HG03108 (cell line): ENCODE data around the gene ATF4.
"Not testable (repeated sequence)": the region's sequence is repeated elsewhere in the genome, so short reads cannot be mapped to it uniquely, and the experiment has no call there.

Experiments
- ATAC-seq: cut with Tn5 transposase; IDR thresholded peaks from one replicate; pipeline ENCODE4 v1.9.1; 2021; ENCODE audit warnings: moderate library complexity; ENCODE audit not compliant: unreplicated experiment

Gene ATF4

DNA sequence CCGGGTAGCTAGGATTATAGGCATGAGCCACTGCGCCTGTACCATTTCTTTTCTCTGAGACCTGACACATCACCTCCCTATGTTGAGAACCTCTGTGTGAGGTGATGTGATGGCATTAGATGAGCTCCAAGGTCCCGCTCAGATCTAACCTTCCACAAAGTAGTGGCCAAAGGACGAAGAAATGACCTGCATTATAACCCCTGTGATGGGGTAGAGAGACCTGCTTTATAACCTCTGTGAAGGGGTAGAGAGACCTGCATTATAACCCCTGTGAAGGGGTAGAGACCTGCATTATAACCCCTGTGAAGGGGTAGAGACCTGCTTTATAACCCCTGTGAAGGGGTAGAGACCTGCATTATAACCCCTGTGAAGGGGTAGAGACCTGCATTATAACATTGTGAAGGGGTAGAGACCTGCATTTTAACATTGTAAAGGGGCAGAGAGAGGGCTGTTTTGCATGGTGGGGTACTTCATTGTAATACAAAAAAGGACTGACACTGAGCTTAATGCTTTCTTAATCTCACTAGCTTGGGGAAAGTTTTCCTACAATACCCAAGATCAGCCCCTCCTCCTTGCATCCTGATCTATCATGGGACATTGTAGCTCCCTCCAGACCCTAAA is 9.7 kb upstream of the ATF4 start:
- ATAC-seq, result no peak

DNA sequence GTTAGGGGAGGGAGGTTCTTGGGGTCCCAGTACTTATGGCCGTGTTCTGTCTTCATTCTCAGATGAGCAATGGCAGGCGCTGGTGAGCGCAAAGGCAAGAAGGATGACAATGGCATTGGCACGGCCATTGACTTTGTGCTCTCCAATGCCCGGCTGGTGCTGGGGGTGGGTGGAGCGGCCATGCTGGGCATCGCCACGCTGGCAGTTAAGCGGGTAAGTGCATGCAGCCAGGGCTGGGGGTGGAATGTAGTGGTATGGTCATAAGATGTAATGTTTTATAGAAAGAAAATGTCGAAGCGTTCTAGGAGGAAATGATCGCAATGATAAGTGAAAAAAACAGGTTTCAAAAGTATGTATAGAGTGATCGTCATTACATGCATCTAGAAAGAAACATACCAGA is 9.1 kb upstream of the ATF4 start:
- no peak for ATAC-seq

DNA sequence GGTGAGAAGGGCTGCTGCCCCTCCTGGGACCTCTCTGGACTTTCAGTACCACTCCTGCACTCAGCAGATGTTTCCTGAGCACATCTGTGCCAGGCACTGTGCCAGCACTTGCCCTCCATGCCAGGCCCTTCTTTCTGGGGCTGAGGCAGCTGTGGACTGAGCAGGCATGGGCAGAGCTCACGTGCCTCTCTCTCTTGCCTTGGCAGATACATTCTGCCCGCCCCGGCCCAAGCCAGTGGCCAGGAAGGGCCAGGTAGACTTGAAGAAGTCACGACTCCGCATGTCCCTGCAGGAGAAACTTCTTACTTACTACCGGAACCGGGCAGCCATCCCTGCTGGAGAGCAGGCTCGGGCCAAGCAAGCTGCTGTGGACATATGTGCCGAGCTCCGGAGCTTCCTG is 8.3 kb upstream of the ATF4 start:
- ATAC-seq, result no peak

DNA sequence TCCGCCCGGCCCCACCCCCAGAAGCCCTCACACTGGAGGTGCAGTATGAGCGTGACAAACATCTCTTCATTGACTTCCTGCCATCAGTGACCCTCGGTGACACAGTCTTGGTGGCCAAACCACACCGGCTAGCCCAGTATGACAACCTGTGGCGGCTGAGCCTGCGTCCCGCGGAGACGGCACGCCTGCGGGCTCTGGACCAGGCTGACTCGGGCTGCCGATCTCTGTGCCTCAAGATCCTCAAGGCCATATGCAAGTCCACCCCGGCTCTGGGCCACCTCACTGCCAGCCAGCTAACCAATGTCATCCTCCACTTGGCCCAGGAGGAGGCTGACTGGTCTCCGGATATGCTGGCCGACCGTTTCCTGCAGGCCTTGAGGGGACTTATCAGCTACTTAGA is 6.6 kb upstream of the ATF4 start:
- no peak for ATAC-seq

DNA sequence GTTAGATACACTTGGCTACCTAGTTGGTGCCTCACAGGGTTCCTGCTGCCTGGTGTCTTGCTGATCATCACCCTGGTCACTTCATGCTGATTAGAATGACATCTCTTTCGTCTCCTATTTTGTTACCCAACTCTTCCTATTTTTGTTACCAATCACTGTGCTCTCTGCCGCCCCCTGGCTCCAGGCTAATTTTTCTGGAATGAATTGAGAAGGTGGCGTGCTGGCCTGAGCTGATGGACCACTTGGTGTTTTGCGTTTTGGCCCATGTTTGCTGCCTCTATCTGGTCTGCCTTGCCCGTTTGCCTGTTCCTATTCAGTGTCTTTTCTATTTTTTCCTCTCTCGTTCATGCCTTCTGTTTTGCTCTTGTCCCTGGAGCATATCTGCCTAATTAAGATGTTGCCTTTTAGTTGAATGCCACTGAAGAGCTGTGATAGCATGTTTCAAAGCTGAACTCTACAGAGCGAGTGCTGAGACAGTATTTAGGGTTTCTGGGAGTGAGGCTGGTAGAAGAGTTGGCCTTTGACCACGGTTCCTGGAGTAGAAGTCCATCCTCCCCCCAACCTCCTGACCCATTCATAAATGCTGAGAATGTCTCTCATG is 5.9 kb upstream of the ATF4 start:
- no peak for ATAC-seq

DNA sequence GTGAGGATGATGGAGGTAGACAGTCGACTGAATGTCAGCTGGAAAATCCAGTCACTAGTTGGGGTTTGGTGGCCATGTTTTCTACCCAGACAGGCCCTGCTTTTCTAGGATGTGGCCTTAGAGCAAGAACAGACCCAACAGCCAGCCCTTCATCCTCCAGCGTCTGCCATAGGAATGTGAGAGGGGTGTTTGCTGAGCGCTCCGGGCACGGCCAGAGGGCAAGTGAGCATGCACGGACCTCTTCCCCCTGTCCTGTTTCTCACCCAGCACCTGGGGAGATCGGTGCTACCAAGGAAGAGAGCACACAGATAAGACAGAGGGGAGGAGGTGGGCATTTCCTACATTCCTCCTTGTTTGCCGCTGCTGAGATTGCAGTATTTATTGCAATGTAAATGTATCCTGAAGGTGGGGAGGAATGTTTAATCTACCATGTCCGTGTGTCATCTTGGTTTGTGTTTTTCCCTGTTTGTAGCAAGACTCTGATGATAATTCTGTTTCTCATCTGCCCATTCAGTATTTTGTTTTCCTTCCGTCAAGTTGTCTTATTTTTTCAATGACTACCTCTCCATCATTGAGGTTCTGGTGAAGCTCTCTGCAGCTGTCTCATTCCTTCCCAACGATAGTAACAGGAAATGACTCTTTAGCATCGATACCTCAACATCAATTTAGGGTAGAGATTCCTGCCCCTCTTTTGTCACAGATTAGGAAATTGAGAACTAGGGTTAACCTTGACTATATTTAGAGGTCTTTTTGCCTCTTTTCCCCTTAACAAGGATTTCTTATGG is 4.9 kb upstream of the ATF4 start:
- no peak for ATAC-seq

DNA sequence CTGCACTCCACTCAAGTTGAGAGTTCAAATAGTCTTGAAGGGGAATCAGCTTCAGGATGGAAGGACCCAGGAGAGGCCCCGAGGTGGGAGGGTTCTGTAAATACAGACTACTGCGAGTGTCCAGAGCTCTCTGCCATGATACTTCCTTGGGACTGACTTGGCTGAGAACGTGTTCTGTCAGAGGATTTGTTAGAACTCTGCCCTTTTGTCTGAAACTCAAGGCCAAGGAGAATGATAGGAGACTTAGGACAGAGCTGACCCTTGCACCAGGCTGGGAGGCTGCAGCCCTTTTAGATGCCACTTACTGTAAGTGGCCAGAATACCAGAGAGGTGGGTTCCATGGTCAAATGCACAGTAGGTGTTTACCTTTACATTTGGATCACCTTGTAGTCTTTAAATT is 2.9 kb upstream of the ATF4 start:
- ATAC-seq, result no peak

DNA sequence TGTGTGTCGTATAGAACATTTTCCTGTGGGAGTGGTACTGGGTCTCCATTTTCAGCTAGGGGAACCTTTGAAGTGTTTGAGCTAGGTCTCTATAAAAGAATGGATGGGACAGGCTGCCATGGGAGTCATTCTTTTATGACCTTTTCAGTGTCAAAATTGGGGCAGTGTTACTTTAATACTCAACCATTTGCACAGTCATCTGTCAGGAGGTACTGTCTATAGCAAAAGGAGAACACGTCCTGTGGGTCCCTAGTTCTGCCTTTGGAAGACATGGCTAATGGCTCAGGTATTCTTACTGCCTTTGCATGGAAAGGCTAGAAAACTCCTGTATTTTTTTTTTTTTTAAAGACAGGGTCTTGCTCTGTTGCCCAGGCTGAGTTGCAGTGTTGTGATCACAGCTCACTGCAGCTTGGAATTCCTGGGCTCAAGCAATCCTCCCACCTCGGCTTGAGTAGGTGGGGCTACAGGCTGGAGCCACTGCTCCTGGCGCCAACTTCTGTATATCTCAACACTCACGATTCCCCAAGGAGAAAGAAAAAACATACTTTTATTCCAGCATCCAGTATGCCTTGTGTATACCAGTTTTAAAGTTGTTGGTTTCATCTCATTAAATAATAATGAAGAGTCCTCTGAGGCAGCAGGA is 2.1 kb upstream of the ATF4 start:
- ATAC-seq, result no peak

DNA sequence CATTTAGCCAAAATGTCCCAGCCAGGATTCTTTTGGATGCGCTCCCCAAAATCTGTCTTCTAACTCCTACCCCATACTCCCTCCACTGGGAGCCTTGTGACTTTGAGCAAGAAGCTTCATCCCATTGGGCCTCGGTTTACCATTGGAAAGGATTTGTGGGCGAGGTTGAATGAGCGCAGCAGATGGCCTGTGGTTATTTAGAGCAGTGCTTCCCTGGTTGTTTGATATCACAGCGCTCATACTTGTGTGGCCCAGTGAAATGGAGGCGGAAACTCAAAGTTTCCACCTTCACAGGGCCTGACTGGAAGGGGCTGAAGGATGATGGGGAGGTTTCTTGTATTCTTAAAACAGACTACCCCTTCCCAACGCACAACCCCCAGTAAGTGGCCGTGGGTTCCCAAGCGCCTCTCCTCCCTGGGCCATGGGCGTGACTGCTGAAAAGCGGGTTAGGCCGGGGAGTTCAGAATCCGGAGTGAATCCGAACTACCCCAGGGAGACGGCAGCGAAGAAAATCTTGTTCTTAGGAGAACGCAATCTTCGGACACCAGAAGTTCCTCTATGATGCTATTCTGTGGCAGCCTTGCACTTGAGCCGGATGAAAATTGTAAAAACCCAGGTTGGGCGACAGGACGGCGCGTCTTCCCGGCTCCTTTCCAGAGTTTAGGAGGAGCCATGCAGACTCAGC is 1.2 kb upstream of the ATF4 start:
- no peak for ATAC-seq

DNA sequence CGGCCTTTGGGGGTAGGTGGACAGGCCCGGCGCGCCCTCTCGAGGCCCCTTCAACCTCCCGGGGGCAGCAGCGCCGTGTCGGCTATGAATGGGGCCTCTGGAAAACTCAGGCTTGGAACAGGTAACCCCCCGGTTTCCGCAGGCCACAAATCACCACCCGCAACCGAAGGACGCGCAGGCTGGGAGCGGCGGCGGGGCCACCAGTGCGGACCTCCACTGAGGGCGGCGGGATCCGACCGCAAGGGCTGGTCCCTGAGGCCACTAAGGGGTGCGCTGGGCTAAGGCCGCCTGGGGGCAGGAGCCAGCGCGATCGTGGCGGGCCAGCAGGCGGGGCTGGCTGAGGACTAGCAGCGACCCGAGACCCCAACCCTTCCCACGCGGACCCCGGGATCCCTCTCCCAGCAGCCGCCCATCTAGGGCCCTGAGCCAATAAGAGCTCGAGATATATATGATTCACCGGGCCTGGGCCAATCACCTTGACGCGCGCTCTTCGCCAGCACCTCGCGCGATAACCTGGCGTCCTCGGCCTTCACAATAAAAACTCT is 609 bp upstream of the ATF4 start:
- ATAC-seq, result peak; percentile 70

DNA sequence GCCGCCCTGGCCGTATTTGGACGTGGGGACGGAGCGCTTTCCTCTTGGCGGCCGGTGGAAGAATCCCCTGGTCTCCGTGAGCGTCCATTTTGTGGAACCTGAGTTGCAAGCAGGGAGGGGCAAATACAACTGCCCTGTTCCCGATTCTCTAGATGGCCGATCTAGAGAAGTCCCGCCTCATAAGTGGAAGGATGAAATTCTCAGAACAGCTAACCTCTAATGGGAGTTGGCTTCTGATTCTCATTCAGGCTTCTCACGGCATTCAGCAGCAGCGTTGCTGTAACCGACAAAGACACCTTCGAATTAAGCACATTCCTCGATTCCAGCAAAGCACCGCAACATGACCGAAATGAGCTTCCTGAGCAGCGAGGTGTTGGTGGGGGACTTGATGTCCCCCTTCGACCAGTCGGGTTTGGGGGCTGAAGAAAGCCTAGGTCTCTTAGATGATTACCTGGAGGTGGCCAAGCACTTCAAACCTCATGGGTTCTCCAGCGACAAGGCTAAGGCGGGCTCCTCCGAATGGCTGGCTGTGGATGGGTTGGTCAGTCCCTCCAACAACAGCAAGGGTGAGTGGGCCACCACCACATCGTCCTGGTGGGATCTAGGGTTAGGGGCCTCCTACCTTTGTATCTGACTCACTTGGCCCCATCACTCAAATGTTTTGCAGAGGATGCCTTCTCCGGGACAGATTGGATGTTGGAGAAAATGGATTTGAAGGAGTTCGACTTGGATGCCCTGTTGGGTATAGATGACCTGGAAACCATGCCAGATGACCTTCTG is 934 bp downstream of the ATF4 start:
- ATAC-seq, result not testable (repeated sequence)

DNA sequence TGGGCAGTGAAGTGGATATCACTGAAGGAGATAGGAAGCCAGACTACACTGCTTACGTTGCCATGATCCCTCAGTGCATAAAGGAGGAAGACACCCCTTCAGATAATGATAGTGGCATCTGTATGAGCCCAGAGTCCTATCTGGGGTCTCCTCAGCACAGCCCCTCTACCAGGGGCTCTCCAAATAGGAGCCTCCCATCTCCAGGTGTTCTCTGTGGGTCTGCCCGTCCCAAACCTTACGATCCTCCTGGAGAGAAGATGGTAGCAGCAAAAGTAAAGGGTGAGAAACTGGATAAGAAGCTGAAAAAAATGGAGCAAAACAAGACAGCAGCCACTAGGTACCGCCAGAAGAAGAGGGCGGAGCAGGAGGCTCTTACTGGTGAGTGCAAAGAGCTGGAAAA is 1.7 kb downstream of the ATF4 start:
- ATAC-seq, result not testable (repeated sequence)

DNA sequence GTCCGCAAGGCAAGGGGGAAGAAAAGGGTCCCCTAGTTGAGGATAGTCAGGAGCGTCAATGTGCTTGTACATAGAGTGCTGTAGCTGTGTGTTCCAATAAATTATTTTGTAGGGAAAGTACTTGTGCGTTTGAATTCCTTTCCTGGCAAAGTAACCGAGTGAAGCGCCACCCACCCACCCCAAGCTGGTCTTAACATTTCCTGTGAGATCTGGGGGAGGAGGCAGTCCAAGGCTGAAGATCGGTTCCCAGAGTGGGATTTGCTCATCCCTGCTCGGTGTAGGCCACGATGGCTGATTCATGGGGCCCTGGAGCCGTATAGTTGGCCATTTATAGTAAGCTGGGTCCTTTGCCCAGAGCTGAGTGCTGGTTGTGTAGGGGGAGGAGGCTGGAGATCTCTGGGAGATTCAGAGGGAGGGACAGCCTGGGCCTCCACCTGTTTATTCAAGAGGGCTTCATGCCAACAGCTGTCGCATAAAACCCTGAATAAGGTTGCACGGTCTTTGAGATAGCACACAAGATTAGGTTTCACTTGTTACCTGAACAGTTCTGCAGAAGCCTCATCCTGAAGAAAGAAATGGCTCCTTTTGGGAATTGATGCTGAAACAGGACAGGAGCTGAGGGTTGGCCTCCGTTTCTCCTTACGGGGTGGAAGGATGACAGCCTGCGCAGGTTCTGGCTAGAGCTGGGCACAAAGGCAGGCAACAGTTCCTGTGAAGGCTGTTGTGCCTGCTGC is 2.4 kb downstream of the ATF4 start:
- no peak for ATAC-seq

DNA sequence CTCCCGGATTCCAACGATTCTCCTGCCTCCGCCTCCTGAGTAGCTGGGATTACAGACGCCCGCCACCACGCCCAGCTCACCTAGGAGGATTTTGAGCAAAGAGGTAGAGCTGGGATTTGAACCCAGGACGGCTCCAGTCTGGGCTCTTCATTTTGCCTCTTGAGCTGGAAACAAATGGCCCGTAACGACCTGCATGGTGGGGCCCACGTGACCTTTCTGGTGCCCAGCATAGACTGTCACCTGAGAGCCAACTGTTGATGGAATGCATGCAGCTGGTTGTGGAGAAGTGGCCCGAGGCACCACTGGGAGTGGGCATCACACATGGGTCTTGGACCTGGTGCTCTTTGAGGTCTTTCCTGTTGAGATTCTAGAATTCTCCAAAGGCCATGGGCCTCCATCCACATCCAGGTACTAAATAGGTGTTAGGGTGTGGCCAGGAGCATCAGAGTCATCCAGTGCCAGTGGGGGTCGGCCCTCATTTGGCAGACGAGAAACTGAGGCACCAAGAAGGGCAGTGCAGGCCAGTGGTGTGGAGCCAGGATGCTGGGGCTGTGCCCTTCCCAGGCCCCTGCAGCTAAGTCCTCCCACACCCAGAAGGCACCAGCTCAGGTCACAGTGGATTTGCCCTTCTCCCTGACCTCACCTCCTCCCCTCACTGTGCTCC is 3.9 kb downstream of the ATF4 start:
- ATAC-seq, result no peak

DNA sequence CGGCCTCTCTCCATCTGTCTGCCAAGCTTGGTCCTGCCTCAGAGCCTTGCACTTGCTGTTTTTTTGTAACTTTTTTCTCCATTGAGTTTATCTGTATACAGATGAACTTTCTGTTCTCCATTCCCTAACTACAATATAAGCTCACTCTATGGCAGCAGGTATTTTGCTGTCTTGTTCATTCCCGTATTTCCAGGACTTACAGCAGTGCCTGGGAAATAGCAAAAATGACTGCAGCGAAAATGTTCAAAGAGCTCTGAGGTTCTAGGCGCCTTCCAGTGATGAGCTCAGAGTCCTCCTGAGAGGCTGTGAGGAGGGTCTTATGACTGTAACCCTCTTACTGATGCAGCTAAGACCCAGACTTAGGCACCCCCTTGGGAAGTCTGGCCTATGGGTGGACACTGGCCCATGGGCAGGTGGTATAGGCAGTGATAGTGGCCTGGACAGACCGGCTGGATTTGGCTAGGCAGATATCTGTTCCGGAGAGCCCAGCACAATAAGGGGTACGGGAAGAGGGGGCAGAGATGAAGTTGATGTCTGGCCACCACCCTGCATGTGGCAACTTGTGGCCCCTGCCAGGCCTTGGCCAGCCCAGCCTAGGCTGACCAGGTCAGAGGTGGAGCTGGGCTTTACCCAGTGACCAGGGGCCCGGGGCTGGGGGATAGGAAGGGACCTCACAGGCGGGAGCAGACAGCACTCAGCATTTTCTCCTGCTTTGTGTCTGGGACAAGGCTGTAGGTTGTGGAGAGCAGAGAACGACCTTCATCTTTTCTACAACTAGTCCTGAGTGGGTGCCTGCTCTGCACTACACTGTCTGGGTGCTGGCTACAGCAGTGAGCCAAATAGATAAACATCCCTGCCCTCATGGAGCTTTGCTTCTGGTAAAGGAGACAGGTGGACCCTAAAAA is 4.6 kb downstream of the ATF4 start:
- ATAC-seq, result no peak

DNA sequence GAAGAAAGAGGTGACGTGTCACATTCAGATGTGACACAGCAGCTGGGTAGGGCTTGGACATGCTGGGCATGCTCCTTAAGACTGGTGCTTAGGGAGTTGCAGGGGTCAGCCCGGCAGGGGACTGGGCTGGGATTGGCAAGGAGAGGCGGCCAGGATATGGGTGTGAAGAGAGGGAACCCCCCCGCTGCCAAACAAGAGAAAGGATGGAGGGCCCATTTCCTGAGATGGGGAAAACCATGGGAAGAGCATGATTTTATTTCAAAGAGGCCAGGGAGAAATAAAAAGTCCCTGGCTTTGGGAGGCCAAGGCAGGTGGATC is 5.3 kb downstream of the ATF4 start:
- ATAC-seq, result no peak

DNA sequence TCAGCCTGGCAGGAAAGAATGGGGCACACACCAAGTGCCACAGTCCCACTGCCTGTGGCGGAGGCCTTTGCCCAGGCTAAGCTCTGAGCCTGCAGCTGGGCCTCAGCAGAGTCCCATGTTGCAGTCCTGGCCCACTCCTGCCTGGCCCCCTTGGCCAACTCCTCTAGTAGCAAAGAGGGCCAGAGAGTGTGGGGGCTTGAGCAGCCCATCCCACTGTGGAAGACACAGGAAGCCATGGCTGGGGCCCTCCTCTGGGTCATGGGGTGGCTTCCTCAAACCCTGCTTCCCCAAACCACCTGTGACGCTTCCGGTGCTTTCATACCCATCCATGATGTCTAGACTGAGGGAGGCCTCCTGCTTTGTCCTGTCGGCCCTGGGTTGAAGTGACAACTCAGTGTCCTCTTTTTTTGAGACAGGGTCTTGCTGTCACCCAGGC is 6.4 kb downstream of the ATF4 start:
- no peak for ATAC-seq

DNA sequence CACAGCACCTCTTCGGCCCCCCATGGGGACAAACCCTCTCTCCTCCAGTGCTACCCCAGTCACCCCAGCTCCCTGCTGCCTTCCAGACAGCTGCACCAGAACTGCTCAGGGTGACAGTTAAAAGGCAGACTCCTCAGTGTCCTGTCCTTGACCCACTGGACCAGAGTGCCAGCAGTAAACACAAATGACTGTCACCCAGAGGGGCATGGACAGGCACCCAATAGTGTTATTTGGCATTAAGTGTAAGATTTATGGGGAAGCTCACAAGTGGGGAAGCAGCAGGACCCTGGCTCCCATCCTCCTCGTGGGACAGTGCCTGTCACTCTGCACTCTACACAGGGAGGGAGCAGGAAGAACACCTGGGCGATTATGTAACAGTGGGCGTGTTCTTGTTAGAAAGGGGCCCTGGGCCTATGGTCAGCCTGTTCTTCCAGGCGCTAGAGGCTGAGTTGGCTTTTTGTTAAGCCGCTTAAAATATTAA is 7.2 kb downstream of the ATF4 start:
- ATAC-seq, result no peak
